ENCODE measurements around the gene TMED10. TPM values are rescaled to one million over a fixed set of nuclear protein-coding genes. Genes with fewer than 3 reads are reported as not detected.
A peak's percentile ranks its signal among the peaks of the same experiment; 100 is the strongest.

Gene TMED10
- total RNA-seq, 2 donors from 2014 or later = 320 to 397 TPM

DNA sequence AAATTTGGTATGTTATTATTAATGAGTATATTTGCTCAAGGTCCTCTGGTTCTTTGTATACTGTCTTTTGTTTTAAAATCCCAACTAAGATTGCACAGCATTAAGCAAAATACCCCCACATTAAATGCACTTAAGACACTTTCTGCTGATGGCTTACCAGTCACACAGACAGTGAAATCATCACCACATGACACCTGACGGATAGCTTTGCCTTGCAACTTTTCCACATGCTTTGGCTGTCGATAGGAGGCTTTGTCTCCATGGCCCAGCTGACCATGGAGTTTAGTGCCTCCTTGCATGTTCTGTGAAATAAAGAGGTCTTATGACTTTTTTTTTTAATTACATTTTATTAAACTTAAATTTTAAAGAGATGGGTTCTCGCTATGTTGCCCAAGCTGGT lies 69.2 kb downstream of the TMED10 start:
- H3K27ac ChIP-seq = no peak overlapping the region
- H3K36me3 ChIP-seq = peaks cover 5 to 9% of the 10 kb centered on the region in 2 donors

DNA sequence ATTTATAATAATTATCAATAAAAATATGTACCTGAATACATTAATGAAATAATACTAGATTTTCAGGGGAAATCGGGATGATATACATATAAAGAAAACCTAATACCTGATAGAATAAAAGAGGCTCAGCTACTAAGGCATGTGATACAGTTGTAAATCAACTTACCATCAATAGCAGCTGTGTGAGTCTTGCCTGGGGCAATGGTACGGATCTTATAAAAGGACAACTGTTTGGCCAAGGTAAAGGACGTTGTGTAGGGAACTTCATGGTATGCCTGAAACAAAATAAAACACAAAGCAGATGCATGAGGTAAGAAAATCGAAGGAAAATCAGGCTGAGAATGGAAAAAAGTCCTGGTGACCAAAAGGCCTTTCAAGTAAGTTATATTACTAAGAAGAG lies 74.9 kb downstream of the TMED10 start:
- DNase-seq (ENCODE audit: low spot score) = peak; percentile 35
- no peaks in the 10 kb centered on the region for H3K9me3 ChIP-seq
- TF ChIP-seq POLR2AphosphoS5 (IDR thresholded peaks at IDR 0.05) = no peak
- TF ChIP-seq, protein P1, sequence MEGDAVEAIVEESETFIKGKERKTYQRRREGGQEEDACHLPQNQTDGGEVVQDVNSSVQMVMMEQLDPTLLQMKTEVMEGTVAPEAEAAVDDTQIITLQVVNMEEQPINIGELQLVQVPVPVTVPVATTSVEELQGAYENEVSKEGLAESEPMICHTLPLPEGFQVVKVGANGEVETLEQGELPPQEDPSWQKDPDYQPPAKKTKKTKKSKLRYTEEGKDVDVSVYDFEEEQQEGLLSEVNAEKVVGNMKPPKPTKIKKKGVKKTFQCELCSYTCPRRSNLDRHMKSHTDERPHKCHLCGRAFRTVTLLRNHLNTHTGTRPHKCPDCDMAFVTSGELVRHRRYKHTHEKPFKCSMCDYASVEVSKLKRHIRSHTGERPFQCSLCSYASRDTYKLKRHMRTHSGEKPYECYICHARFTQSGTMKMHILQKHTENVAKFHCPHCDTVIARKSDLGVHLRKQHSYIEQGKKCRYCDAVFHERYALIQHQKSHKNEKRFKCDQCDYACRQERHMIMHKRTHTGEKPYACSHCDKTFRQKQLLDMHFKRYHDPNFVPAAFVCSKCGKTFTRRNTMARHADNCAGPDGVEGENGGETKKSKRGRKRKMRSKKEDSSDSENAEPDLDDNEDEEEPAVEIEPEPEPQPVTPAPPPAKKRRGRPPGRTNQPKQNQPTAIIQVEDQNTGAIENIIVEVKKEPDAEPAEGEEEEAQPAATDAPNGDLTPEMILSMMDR (IDR thresholded peaks at IDR 0.05) = no peak
- TF ChIP-seq POLR2A (IDR thresholded peaks at IDR 0.05) = no peak
- peak overlapping the region in 1 of 2 donors; percentile 53 for H3K27ac ChIP-seq
- intact Hi-C loops (cut with DNase I) = no loop called here
- no peaks in the 10 kb centered on the region for H3K4me1 ChIP-seq (replicated peaks)
- no peak overlapping the region for H3K4me3 ChIP-seq
- 38% methylated on average over 4 of the region's 4 CpGs for WGBS
- no peaks in the 10 kb centered on the region for H3K27me3 ChIP-seq (replicated peaks; ENCODE audit: insufficient read depth)
- peaks cover 0 to 3% of the 10 kb centered on the region in 2 donors for H3K36me3 ChIP-seq

More for the DNA sequence above, 69.2 kb downstream of the TMED10 start:
- TF ChIP-seq POLR2A (IDR thresholded peaks at IDR 0.05) (no peak), POLR2AphosphoS5 (IDR thresholded peaks at IDR 0.05) (no peak)
- TF ChIP-seq, protein P1 (IDR thresholded peaks at IDR 0.05) = no peak
- intact Hi-C loops (cut with DNase I) = no loop called here
- H3K4me1 ChIP-seq (replicated peaks) = no peaks in the 10 kb centered on the region
- no peaks in the 10 kb centered on the region for H3K9me3 ChIP-seq
- 78% methylated on average over 3 of the region's 3 CpGs for WGBS
- no peak overlapping the region for H3K4me3 ChIP-seq
- no peak for DNase-seq (ENCODE audit: low spot score)
- H3K27me3 ChIP-seq (replicated peaks; ENCODE audit: insufficient read depth) = no peaks in the 10 kb centered on the region

DNA sequence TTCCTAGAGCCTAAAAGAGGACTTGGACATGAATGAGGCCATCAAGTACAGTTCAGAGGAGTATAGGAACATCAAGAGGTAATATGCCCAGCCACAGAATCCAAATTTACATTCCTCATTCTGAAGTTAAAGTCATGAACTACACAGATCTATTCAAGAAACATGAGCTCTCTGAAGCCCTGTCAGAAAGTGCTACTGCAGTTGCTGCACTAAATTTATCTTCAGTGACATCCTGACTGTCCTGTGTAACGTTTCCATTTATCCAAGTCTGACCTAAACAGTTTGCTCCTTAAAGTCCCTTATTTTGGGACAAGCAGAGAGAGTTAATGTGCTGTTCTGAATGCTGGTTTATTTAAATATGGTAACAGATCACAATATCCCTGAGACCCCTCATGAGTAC lies 77.7 kb downstream of the TMED10 start:
- H3K4me3 ChIP-seq = no peak overlapping the region
- peaks cover 3 to 6% of the 10 kb centered on the region in 2 donors for H3K36me3 ChIP-seq
- H3K27ac ChIP-seq = no peak overlapping the region
- DNase-seq (ENCODE audit: low spot score) = no peak
- no peaks in the 10 kb centered on the region for H3K4me1 ChIP-seq (replicated peaks)
- no peaks in the 10 kb centered on the region for H3K27me3 ChIP-seq (replicated peaks; ENCODE audit: insufficient read depth)
- intact Hi-C loops (cut with DNase I) = no loop called here
- TF ChIP-seq POLR2AphosphoS5 (IDR thresholded peaks at IDR 0.05) (no peak), POLR2A (IDR thresholded peaks at IDR 0.05) (no peak)
- TF ChIP-seq, protein P1 (IDR thresholded peaks at IDR 0.05) = no peak
- no peaks in the 10 kb centered on the region for H3K9me3 ChIP-seq
- 54% methylated on average over 1 of the region's 1 CpG for WGBS

DNA sequence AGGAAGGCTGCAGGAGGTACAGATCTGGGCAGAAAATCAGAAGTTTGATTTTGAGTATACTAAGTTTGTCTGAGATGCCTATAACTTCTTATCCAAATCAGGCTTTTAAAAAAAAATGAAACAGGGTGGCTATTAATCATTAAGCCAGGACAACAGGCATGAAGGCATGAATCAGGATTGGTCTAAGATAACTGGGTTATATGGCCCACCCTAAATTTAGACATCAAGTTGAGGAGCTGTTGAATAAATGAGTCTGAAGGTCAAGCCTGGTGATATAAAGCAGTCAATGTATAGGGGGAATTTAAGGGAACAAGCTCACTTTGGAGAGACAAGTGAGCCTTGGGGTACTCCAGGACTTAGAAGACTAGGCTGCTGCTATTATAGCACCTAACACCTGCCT lies 78.2 kb downstream of the TMED10 start:
- Histone ChIP-seq H3K36me3 (peaks cover 3 to 6% of the 10 kb centered on the region in 2 donors), H3K27me3 (replicated peaks; ENCODE audit: insufficient read depth) (no peaks in the 10 kb centered on the region), H3K4me3 (no peak overlapping the region), H3K27ac (no peak overlapping the region), H3K4me1 (replicated peaks) (no peaks in the 10 kb centered on the region), H3K9me3 (no peaks in the 10 kb centered on the region)
- no peak for DNase-seq (ENCODE audit: low spot score)
- TF ChIP-seq, protein P1 (IDR thresholded peaks at IDR 0.05) = no peak
- no peak for TF ChIP-seq POLR2A (IDR thresholded peaks at IDR 0.05)
- TF ChIP-seq POLR2AphosphoS5 (IDR thresholded peaks at IDR 0.05) = no peak
- intact Hi-C loops (cut with DNase I) = no loop called here

DNA sequence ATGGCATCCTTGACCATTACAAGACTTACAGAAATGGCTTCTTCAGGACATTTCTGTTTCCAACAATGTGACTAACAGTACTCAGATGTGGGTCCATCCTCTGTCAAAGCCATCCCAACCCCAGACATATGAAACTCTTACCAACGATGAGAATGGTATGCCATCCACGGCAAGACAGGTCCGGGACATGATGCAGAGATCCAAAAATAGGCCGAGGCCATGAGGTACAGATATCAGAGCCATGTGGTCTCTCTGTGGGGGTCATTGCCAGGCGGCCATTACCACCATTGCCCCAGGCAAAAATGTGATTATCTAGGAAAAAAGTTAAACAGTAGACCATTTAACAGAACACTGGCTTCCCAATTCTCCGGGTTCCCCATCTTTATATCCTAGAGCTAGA lies 79.5 kb downstream of the TMED10 start:
- WGBS = 88% methylated on average over 6 of the region's 6 CpGs
- H3K9me3 ChIP-seq = no peaks in the 10 kb centered on the region
- intact Hi-C loops (cut with DNase I) = no loop called here

More for the DNA sequence above, 79.5 kb downstream of the TMED10 start:
- no peaks in the 10 kb centered on the region for H3K4me1 ChIP-seq (replicated peaks)
- H3K36me3 ChIP-seq = peaks cover 3 to 6% of the 10 kb centered on the region in 2 donors
- H3K27ac ChIP-seq = no peak overlapping the region
- H3K27me3 ChIP-seq (replicated peaks; ENCODE audit: insufficient read depth) = no peaks in the 10 kb centered on the region
- TF ChIP-seq POLR2AphosphoS5 (IDR thresholded peaks at IDR 0.05) (no peak), POLR2A (IDR thresholded peaks at IDR 0.05) (no peak)
- TF ChIP-seq, protein P1 (IDR thresholded peaks at IDR 0.05) = no peak
- no peak for DNase-seq (ENCODE audit: low spot score)
- no peak overlapping the region for H3K4me3 ChIP-seq

All from prostate gland (tissue), 2 donors.